ENCODE results near the gene PDZD7.

The PDZD7 gene

DNA sequence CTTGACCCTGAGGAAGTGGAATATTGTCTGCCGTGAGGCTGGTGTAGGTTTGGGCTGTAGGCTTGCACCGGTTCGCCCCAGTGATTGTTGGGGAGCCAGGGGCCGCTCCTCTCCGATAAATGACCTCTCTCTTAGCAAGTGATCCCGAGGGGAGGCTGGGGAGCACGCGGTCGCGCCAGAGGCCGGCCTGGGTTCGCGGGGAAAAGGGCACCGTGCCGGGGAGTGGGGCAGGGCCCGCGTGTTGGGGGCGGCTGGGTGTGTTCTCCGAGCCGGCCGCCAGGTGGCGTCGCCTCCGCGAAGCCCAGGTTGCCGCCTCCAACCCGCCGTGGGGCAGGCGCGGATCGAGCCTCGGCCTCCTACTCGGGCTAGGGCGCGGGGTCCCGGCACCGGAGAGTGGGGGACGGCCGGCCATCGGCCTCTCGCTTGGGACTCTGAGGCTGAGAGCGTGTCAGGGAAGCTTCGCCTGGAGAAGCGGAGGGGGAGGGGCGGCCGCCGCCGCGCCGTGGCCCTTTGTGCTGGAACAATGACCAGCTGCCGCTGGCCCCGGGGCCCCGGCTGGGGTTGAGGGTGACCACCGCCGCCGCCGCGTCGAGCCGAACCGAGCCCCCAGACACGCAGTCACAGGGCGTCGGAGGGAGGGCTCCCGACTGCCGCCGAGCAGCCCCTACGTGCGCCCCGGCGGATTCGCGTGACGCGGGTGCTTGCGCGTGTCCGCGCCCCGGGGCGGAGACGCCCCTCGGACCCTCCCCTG lies 31.8 kb downstream of the PDZD7 start (continued):
- no peak for TF ChIP-seq ZNF138 (tag by site-specific recombination; IDR thresholded peaks at IDR 0.05; ENCODE audit: borderline replicate concordance)
- TF ChIP-seq, protein P1, sequence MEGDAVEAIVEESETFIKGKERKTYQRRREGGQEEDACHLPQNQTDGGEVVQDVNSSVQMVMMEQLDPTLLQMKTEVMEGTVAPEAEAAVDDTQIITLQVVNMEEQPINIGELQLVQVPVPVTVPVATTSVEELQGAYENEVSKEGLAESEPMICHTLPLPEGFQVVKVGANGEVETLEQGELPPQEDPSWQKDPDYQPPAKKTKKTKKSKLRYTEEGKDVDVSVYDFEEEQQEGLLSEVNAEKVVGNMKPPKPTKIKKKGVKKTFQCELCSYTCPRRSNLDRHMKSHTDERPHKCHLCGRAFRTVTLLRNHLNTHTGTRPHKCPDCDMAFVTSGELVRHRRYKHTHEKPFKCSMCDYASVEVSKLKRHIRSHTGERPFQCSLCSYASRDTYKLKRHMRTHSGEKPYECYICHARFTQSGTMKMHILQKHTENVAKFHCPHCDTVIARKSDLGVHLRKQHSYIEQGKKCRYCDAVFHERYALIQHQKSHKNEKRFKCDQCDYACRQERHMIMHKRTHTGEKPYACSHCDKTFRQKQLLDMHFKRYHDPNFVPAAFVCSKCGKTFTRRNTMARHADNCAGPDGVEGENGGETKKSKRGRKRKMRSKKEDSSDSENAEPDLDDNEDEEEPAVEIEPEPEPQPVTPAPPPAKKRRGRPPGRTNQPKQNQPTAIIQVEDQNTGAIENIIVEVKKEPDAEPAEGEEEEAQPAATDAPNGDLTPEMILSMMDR (tag by site-specific recombination; IDR thresholded peaks at IDR 0.05): peak; percentile 93
- no peak for TF ChIP-seq ZBTB1 (tag by site-specific recombination; IDR thresholded peaks at IDR 0.05)
- peak; percentile 96 for TF ChIP-seq ZBTB20 (tag by site-specific recombination; IDR thresholded peaks at IDR 0.05)
- TF ChIP-seq ZNF776 (tag by site-specific recombination; IDR thresholded peaks at IDR 0.05; ENCODE audit: borderline replicate concordance): no peak
- peak; percentile 55 for TF ChIP-seq GLIS1 (tag by site-specific recombination; IDR thresholded peaks at IDR 0.05)
- TF ChIP-seq, protein P2, sequence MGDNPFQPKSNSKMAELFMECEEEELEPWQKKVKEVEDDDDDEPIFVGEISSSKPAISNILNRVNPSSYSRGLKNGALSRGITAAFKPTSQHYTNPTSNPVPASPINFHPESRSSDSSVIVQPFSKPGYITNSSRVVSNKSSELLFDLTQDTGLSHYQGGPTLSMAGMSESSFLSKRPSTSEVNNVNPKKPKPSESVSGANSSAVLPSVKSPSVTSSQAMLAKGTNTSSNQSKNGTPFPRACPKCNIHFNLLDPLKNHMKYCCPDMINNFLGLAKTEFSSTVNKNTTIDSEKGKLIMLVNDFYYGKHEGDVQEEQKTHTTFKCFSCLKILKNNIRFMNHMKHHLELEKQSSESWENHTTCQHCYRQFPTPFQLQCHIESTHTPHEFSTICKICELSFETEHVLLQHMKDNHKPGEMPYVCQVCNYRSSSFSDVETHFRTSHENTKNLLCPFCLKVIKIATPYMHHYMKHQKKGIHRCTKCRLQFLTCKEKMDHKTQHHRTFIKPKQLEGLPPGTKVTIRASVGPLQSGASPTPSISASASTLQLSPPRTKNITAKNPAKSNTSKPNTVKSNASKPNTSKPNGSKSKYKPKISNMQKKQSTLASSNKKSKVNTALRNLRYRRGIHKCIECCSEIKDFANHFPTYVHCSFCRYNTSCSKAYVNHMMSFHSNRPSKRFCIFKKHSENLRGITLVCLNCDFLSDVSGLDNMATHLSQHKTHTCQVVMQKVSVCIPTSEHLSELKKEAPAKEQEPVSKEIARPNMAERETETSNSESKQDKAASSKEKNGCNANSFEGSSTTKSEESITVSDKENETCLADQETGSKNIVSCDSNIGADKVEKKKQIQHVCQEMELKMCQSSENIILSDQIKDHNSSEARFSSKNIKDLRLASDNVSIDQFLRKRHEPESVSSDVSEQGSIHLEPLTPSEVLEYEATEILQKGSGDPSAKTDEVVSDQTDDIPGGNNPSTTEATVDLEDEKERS (tag by site-specific recombination; IDR thresholded peaks at IDR 0.05): no peak
- TF ChIP-seq, protein P3, sequence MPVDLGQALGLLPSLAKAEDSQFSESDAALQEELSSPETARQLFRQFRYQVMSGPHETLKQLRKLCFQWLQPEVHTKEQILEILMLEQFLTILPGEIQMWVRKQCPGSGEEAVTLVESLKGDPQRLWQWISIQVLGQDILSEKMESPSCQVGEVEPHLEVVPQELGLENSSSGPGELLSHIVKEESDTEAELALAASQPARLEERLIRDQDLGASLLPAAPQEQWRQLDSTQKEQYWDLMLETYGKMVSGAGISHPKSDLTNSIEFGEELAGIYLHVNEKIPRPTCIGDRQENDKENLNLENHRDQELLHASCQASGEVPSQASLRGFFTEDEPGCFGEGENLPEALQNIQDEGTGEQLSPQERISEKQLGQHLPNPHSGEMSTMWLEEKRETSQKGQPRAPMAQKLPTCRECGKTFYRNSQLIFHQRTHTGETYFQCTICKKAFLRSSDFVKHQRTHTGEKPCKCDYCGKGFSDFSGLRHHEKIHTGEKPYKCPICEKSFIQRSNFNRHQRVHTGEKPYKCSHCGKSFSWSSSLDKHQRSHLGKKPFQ (tag by site-specific recombination; IDR thresholded peaks at IDR 0.05): no peak
- TF ChIP-seq ZFP69B (tag by site-specific recombination; IDR thresholded peaks at IDR 0.05): peak; percentile 66
- TF ChIP-seq, protein P4, sequence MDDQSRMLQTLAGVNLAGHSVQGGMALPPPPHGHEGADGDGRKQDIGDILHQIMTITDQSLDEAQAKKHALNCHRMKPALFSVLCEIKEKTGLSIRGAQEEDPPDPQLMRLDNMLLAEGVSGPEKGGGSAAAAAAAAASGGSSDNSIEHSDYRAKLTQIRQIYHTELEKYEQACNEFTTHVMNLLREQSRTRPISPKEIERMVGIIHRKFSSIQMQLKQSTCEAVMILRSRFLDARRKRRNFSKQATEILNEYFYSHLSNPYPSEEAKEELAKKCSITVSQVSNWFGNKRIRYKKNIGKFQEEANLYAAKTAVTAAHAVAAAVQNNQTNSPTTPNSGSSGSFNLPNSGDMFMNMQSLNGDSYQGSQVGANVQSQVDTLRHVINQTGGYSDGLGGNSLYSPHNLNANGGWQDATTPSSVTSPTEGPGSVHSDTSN (CRISPR knock-in tag; IDR thresholded peaks at IDR 0.05): 0 out of 2 replicates have a peak, but pooled peaks have one; percentile 60
- peak; percentile 3; the same call in 1 of the 2 replicates for TF ChIP-seq ZNF146 (tag by site-specific recombination; IDR thresholded peaks at IDR 0.05)
- TF ChIP-seq, protein P5, sequence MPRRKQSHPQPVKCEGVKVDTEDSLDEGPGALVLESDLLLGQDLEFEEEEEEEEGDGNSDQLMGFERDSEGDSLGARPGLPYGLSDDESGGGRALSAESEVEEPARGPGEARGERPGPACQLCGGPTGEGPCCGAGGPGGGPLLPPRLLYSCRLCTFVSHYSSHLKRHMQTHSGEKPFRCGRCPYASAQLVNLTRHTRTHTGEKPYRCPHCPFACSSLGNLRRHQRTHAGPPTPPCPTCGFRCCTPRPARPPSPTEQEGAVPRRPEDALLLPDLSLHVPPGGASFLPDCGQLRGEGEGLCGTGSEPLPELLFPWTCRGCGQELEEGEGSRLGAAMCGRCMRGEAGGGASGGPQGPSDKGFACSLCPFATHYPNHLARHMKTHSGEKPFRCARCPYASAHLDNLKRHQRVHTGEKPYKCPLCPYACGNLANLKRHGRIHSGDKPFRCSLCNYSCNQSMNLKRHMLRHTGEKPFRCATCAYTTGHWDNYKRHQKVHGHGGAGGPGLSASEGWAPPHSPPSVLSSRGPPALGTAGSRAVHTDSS (tag by site-specific recombination; IDR thresholded peaks at IDR 0.05): no peak
- TF ChIP-seq ZNF19 (tag by site-specific recombination; IDR thresholded peaks at IDR 0.05; ENCODE audit: low read depth): no peak
- no peak for TF ChIP-seq ZNF514 (tag by site-specific recombination; IDR thresholded peaks at IDR 0.05)
- TF ChIP-seq ZNF658 (tag by site-specific recombination; IDR thresholded peaks at IDR 0.05): no peak
- TF ChIP-seq ZNF549 (tag by site-specific recombination; IDR thresholded peaks at IDR 0.05): no peak
- TF ChIP-seq, protein P6, sequence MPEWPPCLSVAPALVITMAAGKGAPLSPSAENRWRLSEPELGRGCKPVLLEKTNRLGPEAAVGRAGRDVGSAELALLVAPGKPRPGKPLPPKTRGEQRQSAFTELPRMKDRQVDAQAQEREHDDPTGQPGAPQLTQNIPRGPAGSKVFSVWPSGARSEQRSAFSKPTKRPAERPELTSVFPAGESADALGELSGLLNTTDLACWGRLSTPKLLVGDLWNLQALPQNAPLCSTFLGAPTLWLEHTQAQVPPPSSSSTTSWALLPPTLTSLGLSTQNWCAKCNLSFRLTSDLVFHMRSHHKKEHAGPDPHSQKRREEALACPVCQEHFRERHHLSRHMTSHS (tag by site-specific recombination; IDR thresholded peaks at IDR 0.05): no peak
- TF ChIP-seq IKZF3 (tag by site-specific recombination; IDR thresholded peaks at IDR 0.05): 0 out of 2 replicates have a peak, but pooled peaks have one; percentile 43
- TF ChIP-seq, protein P7, sequence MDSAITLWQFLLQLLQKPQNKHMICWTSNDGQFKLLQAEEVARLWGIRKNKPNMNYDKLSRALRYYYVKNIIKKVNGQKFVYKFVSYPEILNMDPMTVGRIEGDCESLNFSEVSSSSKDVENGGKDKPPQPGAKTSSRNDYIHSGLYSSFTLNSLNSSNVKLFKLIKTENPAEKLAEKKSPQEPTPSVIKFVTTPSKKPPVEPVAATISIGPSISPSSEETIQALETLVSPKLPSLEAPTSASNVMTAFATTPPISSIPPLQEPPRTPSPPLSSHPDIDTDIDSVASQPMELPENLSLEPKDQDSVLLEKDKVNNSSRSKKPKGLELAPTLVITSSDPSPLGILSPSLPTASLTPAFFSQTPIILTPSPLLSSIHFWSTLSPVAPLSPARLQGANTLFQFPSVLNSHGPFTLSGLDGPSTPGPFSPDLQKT (IDR thresholded peaks at IDR 0.05; ENCODE audit: borderline replicate concordance, low read depth, low read length): no peak
- TF ChIP-seq ZNF140 (tag by site-specific recombination; IDR thresholded peaks at IDR 0.05): no peak
- TF ChIP-seq ZNF214 (tag by site-specific recombination; IDR thresholded peaks at IDR 0.05; ENCODE audit: borderline replicate concordance): no peak
- TF ChIP-seq ZNF404 (tag by site-specific recombination; IDR thresholded peaks at IDR 0.05): no peak
- TF ChIP-seq ZNF596 (tag by site-specific recombination; IDR thresholded peaks at IDR 0.05): no peak
- peak; percentile 69 for TF ChIP-seq KLF10 (tag by site-specific recombination; IDR thresholded peaks at IDR 0.05)
- TF ChIP-seq WT1 (tag by site-specific recombination; IDR thresholded peaks at IDR 0.05): no peak
- TF ChIP-seq ZNF157 (tag by site-specific recombination; IDR thresholded peaks at IDR 0.05): no peak
- TF ChIP-seq ZNF544 (tag by site-specific recombination; IDR thresholded peaks at IDR 0.05): no peak
- TF ChIP-seq ZSCAN16 (tag by site-specific recombination; IDR thresholded peaks at IDR 0.05): 0 out of 2 replicates have a peak, but pooled peaks have one; percentile 18
- no peak for TF ChIP-seq ZNF558 (tag by site-specific recombination; IDR thresholded peaks at IDR 0.05)
